K562 (cell line): ENCODE results near the gene DHPS. TPM values are rescaled to one million over a fixed set of nuclear protein-coding genes. Genes with fewer than 3 reads are reported as not detected.

Source experiments
- ATAC-seq: fragments of 200-7000 bp; cut with Tn5 transposase; 3 replicates; pipeline ENCODE4 v1.9.1; 2020; ENCODE audit warnings: moderate library complexity
- BruUV-seq: library from RNA; stranded (reverse); fragments of 400-500 nt; replicated peaks from 2 replicates; lab custom pipeline; 2021; lab: Mats Ljungman, UMichigan
- CTCF ChIA-PET: fragments of 300-600 bp; formaldehyde crosslinking; extraction: SDS; loops from one replicate; lab custom pipeline; 2021; ENCODE audit warnings: low intra/inter-chr PET ratio; lab: Yijun Ruan, JAX
- POLR2A ChIA-PET: fragments of 300-600, 350-650 bp; sonication (Branson Sonifier 250); formaldehyde crosslinking; extraction: SDS; loops from one replicate; lab custom pipeline; 2021; ENCODE audit warnings: antibody characterized with exemption, inconsistent platforms; lab: Yijun Ruan, JAX
- DNase-seq, 4 experiments: peaks; one replicate each; pipeline versions ENCODE4 v3.0.0 to v3.0.0-alpha.2; 2011 to 2018; ENCODE audit warnings: low spot score in 3 of 4, mixed read lengths in 3 of 4; ENCODE audit errors: extremely low read depth in 1 of 4
- FAIRE-seq: peaks from 2 replicates; lab custom pipeline; 2011; peaks lifted over from hg19 to GRCh38; lab: Jason Lieb, UNC
- H2AFZ ChIP-seq: 2 replicates; pipeline ENCODE4 v1.6.0; 2011; ENCODE audit warnings: low read depth, low read length, control low read depth, inconsistent platforms
- H3K27ac ChIP-seq: fragments of 200-600 bp; 3 replicates; pipeline ENCODE4 v1.8.0; 2011; ENCODE audit warnings: low read depth, mild to moderate bottlenecking, control low read depth, inconsistent platforms, low read length, moderate library complexity, mixed read lengths; ENCODE audit errors: extremely low read depth
- H3K27me3 ChIP-seq, 2 experiments: fragments of 300-600 bp in 1 of 2; 2 replicates in 1 of 2; 3 replicates in 1 of 2; pipeline versions ENCODE4 v1.6.0 to v1.8.0; 2011; ENCODE audit warnings: inconsistent platforms in 2 of 2, low read length in 2 of 2, mild to moderate bottlenecking in 1 of 2, mixed read lengths in 1 of 2, moderate library complexity in 1 of 2; ENCODE audit not compliant: control insufficient read depth in 2 of 2, insufficient read depth in 2 of 2
- H3K36me3 ChIP-seq: fragments of 300-600 bp; 3 replicates; pipeline ENCODE4 v1.8.0; 2011; ENCODE audit warnings: mild to moderate bottlenecking, low read length, inconsistent platforms; ENCODE audit not compliant: control insufficient read depth, insufficient read depth
- H3K4me1 ChIP-seq, 2 experiments: fragments of 200-600 bp in 1 of 2; replicated peaks in 1 of 2; 2 replicates in 1 of 2; 3 replicates in 1 of 2; pipeline versions ENCODE4 v1.5.1 to v1.8.0; 2011; ENCODE audit warnings: inconsistent platforms in 2 of 2, low read length in 2 of 2, mild to moderate bottlenecking in 1 of 2, mixed read lengths in 1 of 2, moderate library complexity in 1 of 2; ENCODE audit not compliant: control insufficient read depth in 2 of 2, insufficient read depth in 2 of 2
- H3K4me2 ChIP-seq: 2 replicates; pipeline ENCODE4 v1.6.1; 2011; ENCODE audit warnings: low read length, control low read depth, inconsistent platforms, mixed read lengths; ENCODE audit not compliant: insufficient read depth
- H3K4me3 ChIP-seq: fragments of 200-600 bp; sonication (generic), shearing (Covaris generic); 2 replicates; pipeline ENCODE4 v1.5.1; 2016; ENCODE audit warnings: control low read depth, inconsistent platforms
- H3K79me2 ChIP-seq: fragments of 200-600 bp; 3 replicates; pipeline ENCODE4 v1.8.0; 2011; ENCODE audit warnings: low read length, inconsistent platforms; ENCODE audit not compliant: control insufficient read depth, insufficient read depth
- H3K9ac ChIP-seq, 2 experiments: 2 replicates each; pipeline versions ENCODE4 v1.6.0 to v1.6.1; 2011; ENCODE audit warnings: low read depth in 2 of 2, low read length in 2 of 2, control low read depth in 1 of 2, inconsistent platforms in 1 of 2, mild to moderate bottlenecking in 1 of 2, mixed read lengths in 1 of 2; ENCODE audit not compliant: insufficient read depth in 1 of 2
- H3K9me1 ChIP-seq: one replicate; pipeline ENCODE4 v1.6.0; 2011; ENCODE audit warnings: inconsistent platforms, mild to moderate bottlenecking, low read length, moderate library complexity; ENCODE audit not compliant: control insufficient read depth, insufficient read depth
- H3K9me3 ChIP-seq: replicated peaks from 2 replicates; pipeline ENCODE4 v1.5.1; 2011; ENCODE audit warnings: low read depth, low read length, inconsistent platforms; ENCODE audit not compliant: control insufficient read depth, insufficient read depth
- H4K20me1 ChIP-seq: replicated peaks from 2 replicates; pipeline ENCODE4 v1.6.1; 2011; ENCODE audit warnings: low read length, inconsistent platforms, mixed read lengths; ENCODE audit not compliant: control insufficient read depth, insufficient read depth
- CREB3 ChIP-seq: fragments of 450-650 bp; conservative IDR thresholded peaks from 2 replicates; pipeline ENCODE4 v1.6.1; 2016; ENCODE audit warnings: missing genetic modification characterization, low read depth, mild to moderate bottlenecking, missing compliant biosample characterization, moderate library complexity
- NCOR1 ChIP-seq: fragments of 450-650 bp; IDR thresholded peaks from 2 replicates; pipeline ENCODE4 v1.6.1; 2016; ENCODE audit warnings: mild to moderate bottlenecking, moderate library complexity
- POLR2G ChIP-seq: fragments of 200-400 bp; formaldehyde crosslinking; IDR thresholded peaks from 2 replicates; pipeline ENCODE4 v1.6.1; 2017; ENCODE audit warnings: low read depth, mild to moderate bottlenecking, antibody characterized with exemption, low read length, moderate library complexity
- RBFOX2 ChIP-seq: fragments of 200-400 bp; formaldehyde crosslinking; IDR thresholded peaks from 2 replicates; pipeline ENCODE4 v1.6.1; 2017; ENCODE audit warnings: low read depth, mild to moderate bottlenecking, low read length, moderate library complexity
- ZNF395 ChIP-seq: fragments of 200-800 bp; sonication (Bioruptor generic); IDR thresholded peaks from 2 replicates; pipeline ENCODE4 v1.6.1; 2017; ENCODE audit warnings: missing genetic modification characterization, missing compliant biosample characterization
- WGBS: fragments of 100-300 bp; shearing (Covaris generic); methylation state at CpG from one replicate; pipeline ENCODE4 v1.1.6; 2016; ENCODE audit warnings: low coverage, mixed read lengths; ENCODE audit not compliant: insufficient coverage; ENCODE audit errors: missing lambda C conversion rate; 5-methylcytosine and 5-hydroxymethylcytosine counted together
- in situ Hi-C: fragments of 300-500 bp; cut with MboI; formaldehyde crosslinking; loops from 4 replicates; pipeline ENCODE4 v1.15.0; 2018; ENCODE audit warnings: inconsistent platforms, mixed read lengths
- intact Hi-C: fragments of 100-400 bp; cut with micrococcal nuclease; formaldehyde crosslinking; loops from 2 replicates; pipeline ENCODE4 v1.14.2; 2022
- polyA plus RNA-seq, 8 experiments: library from polyadenylated mRNA; depleted of rRNA in 4 of 8; stranded (reverse) in 5 of 8; unstranded in 3 of 8; fragments of >200 nt; fragmentation: Nextera tagmentation in 2 of 8; fragmentation: Illumina TruSeq in 1 of 8; extraction: Ambion mirVana in 2 of 8; extraction: Trizol in 1 of 8; gene quantifications; 2 replicates each; pipeline versions ENCODE4 v1.2.1 to v1.2.3, GENCODE V29; 2011 to 2014; ENCODE audit warnings: inconsistent platforms in 1 of 8, missing spikeins in 1 of 8
- total RNA-seq, 7 experiments: library from RNA; depleted of rRNA in 6 of 7; stranded (reverse); fragments of >200 nt in 6 of 7; fragmentation: Illumina TruSeq in 2 of 7; extraction: Trizol in 2 of 7; gene quantifications; 2 replicates each; pipeline versions ENCODE4 v1.2.1 to v1.2.3, GENCODE V29; 2011 to 2021; ENCODE audit warnings: low replicate concordance in 1 of 7

DHPS gene
- total and polyA plus RNA-seq, 9 of the 15 experiments (the other 6 are each of a cell fraction or from before 2014, with no cell fraction given): 47.1 to 110 (median 79.9) TPM

GRCh38 chr19:12711187-12711586, 29.5 kb upstream of the DHPS start:
- WGBS: 94% methylated on average over 17 of the region's 17 CpGs
- Histone ChIP-seq H3K9me1 (peaks cover 7% of the 10 kb centered on the region), H3K27me3 (no peaks in the 10 kb centered on the region), H3K27ac (no peak overlapping the region), H2AFZ (no peak overlapping the region), H3K9ac (no peak overlapping the region), H4K20me1 (no peaks in the 10 kb centered on the region; the same call in 1 of the 2 replicates), H3K9me3 (no peaks in the 10 kb centered on the region), H3K79me2 (peaks cover 14% of the 10 kb centered on the region; the same call in 2 of the 3 replicates), H3K4me2 (no peak overlapping the region), H3K36me3 (peaks cover 88% of the 10 kb centered on the region), H3K4me1 (peaks cover 0 to 17% of the 10 kb centered on the region in 2 experiments; a peak in 1 of 5 replicates), H3K4me3 (no peak overlapping the region)
- TF ChIP-seq NCOR1: no peak
- no peak for TF ChIP-seq ZNF395 (CRISPR knock-in tag)
- TF ChIP-seq POLR2G: peak; percentile 25; the same call in 1 of the 2 replicates
- no peak for TF ChIP-seq CREB3
- peak; percentile 48; the same call in 1 of the 2 replicates for TF ChIP-seq RBFOX2
- no TSS peak for BruUV-seq
- POLR2A ChIA-PET: interaction anchor here (0.7 kb wide), 1 partner anchor 136 kb away, joined by 3 read pairs; no protein-coding TSS in a partner anchor
- no peak for DNase-seq
- ATAC-seq: no peak
- no peak for FAIRE-seq
- in situ Hi-C loops (loop anchor here (5.0 kb wide), 1 partner anchor 86 kb away; no protein-coding TSS in a partner anchor), intact Hi-C loops (no loop called here)
- CTCF ChIA-PET: no interaction called here
